Mammary epithelial cell (primary cell): ENCODE measurements around the gene TRPC3.

Experiments used
- EZH2 ChIP-seq: IDR thresholded peaks from 2 replicates; pipeline ENCODE4 v1.6.1; 2012; ENCODE audit warnings: low read length, inconsistent platforms, borderline replicate concordance
- TF ChIP-seq, protein P1 (sequence below), 2 donors: IDR thresholded peaks in 1 of 2; conservative IDR thresholded peaks in 1 of 2; 2 replicates each; pipeline ENCODE4 v1.5.1; 2011 to 2012; ENCODE audit warnings: inconsistent platforms in 2 of 2, low read length in 2 of 2, mild to moderate bottlenecking in 2 of 2, control low read depth in 1 of 2, low read depth in 1 of 2; ENCODE audit not compliant: insufficient read depth in 1 of 2; ENCODE audit errors: extremely low read depth in 1 of 2

DNA sequence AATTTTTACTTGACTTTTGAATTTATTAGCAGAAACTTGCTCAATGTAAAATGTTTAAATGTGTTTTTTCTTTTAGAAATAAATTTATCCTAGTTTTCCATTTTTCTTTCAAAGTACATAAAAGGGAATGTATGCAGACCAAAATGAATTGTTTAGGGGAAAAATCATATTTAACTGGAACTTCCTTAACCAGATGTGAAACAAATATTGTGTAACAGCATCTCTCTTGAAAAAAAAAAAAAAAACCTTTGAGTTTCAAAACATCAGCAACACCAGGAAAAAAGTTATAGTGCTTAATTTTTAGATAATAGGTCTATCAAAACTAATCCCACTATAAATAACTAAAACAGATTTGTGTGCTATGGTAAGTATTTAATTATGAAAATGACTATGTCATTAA, 113.7 kb downstream of the TRPC3 start:
- TF ChIP-seq, protein P1, sequence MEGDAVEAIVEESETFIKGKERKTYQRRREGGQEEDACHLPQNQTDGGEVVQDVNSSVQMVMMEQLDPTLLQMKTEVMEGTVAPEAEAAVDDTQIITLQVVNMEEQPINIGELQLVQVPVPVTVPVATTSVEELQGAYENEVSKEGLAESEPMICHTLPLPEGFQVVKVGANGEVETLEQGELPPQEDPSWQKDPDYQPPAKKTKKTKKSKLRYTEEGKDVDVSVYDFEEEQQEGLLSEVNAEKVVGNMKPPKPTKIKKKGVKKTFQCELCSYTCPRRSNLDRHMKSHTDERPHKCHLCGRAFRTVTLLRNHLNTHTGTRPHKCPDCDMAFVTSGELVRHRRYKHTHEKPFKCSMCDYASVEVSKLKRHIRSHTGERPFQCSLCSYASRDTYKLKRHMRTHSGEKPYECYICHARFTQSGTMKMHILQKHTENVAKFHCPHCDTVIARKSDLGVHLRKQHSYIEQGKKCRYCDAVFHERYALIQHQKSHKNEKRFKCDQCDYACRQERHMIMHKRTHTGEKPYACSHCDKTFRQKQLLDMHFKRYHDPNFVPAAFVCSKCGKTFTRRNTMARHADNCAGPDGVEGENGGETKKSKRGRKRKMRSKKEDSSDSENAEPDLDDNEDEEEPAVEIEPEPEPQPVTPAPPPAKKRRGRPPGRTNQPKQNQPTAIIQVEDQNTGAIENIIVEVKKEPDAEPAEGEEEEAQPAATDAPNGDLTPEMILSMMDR (conservative IDR thresholded peaks at IDR 0.05 in 1 of 2, IDR thresholded peaks at IDR 0.05 in 1 of 2; ENCODE audit: extremely low read depth in 1 of 2, insufficient read depth in 1 of 2, low read depth in 1 of 2, low read length in 2 of 2), result no peak
- TF ChIP-seq EZH2, result no peak
